H1 (cell line): ENCODE results near the gene RIPK4. TPM values are rescaled to one million over a fixed set of nuclear protein-coding genes. Genes with fewer than 3 reads are reported as not detected.

ENCODE experiments used
- TCF12 ChIP-seq: IDR thresholded peaks from 2 replicates; pipeline ENCODE4 v1.6.1; 2011; ENCODE audit warnings: low read depth, mild to moderate bottlenecking, low read length
- polyA plus RNA-seq, 7 experiments: library from polyadenylated mRNA; depleted of rRNA in 3 of 7; stranded (reverse) in 5 of 7; unstranded in 2 of 7; fragments of >200 nt in 5 of 7; fragments of 200-250 nt in 2 of 7; gene quantifications; 1 replicate in 5 of 7; 2 replicates in 1 of 7; 4 replicates in 1 of 7; pipeline versions ENCODE4 v1.2.1 to v1.2.3, GENCODE V29; 2011 to 2013; ENCODE audit warnings: missing spikeins in 2 of 7, mixed read lengths in 2 of 7
- total RNA-seq: library from RNA; stranded (reverse); fragmentation: NEBNext Ultra II Directional; extraction: Animal tissue kit (Norgen Biotek cat#: 25700); gene quantifications from 2 replicates; pipeline ENCODE4 v1.2.1, GENCODE V29; 2021
- TF ChIP-seq, protein P1 (sequence below): fragments of 300-600 bp; sonication (generic); IDR thresholded peaks from 2 replicates; pipeline ENCODE4 v1.7.1; 2012; ENCODE audit warnings: low read length, moderate library complexity, mild to moderate bottlenecking, inconsistent platforms; ENCODE audit not compliant: insufficient replicate concordance

The RIPK4 gene
- total and polyA plus RNA-seq, 2 of the 8 experiments (the other 6 are each of a cell fraction or from before 2014, with no cell fraction given), result 2.7 to 5.6 TPM

GRCh38 chr21:41720250-41720649 is 46.6 kb downstream of the RIPK4 start (continued):
- TF ChIP-seq, protein P1, sequence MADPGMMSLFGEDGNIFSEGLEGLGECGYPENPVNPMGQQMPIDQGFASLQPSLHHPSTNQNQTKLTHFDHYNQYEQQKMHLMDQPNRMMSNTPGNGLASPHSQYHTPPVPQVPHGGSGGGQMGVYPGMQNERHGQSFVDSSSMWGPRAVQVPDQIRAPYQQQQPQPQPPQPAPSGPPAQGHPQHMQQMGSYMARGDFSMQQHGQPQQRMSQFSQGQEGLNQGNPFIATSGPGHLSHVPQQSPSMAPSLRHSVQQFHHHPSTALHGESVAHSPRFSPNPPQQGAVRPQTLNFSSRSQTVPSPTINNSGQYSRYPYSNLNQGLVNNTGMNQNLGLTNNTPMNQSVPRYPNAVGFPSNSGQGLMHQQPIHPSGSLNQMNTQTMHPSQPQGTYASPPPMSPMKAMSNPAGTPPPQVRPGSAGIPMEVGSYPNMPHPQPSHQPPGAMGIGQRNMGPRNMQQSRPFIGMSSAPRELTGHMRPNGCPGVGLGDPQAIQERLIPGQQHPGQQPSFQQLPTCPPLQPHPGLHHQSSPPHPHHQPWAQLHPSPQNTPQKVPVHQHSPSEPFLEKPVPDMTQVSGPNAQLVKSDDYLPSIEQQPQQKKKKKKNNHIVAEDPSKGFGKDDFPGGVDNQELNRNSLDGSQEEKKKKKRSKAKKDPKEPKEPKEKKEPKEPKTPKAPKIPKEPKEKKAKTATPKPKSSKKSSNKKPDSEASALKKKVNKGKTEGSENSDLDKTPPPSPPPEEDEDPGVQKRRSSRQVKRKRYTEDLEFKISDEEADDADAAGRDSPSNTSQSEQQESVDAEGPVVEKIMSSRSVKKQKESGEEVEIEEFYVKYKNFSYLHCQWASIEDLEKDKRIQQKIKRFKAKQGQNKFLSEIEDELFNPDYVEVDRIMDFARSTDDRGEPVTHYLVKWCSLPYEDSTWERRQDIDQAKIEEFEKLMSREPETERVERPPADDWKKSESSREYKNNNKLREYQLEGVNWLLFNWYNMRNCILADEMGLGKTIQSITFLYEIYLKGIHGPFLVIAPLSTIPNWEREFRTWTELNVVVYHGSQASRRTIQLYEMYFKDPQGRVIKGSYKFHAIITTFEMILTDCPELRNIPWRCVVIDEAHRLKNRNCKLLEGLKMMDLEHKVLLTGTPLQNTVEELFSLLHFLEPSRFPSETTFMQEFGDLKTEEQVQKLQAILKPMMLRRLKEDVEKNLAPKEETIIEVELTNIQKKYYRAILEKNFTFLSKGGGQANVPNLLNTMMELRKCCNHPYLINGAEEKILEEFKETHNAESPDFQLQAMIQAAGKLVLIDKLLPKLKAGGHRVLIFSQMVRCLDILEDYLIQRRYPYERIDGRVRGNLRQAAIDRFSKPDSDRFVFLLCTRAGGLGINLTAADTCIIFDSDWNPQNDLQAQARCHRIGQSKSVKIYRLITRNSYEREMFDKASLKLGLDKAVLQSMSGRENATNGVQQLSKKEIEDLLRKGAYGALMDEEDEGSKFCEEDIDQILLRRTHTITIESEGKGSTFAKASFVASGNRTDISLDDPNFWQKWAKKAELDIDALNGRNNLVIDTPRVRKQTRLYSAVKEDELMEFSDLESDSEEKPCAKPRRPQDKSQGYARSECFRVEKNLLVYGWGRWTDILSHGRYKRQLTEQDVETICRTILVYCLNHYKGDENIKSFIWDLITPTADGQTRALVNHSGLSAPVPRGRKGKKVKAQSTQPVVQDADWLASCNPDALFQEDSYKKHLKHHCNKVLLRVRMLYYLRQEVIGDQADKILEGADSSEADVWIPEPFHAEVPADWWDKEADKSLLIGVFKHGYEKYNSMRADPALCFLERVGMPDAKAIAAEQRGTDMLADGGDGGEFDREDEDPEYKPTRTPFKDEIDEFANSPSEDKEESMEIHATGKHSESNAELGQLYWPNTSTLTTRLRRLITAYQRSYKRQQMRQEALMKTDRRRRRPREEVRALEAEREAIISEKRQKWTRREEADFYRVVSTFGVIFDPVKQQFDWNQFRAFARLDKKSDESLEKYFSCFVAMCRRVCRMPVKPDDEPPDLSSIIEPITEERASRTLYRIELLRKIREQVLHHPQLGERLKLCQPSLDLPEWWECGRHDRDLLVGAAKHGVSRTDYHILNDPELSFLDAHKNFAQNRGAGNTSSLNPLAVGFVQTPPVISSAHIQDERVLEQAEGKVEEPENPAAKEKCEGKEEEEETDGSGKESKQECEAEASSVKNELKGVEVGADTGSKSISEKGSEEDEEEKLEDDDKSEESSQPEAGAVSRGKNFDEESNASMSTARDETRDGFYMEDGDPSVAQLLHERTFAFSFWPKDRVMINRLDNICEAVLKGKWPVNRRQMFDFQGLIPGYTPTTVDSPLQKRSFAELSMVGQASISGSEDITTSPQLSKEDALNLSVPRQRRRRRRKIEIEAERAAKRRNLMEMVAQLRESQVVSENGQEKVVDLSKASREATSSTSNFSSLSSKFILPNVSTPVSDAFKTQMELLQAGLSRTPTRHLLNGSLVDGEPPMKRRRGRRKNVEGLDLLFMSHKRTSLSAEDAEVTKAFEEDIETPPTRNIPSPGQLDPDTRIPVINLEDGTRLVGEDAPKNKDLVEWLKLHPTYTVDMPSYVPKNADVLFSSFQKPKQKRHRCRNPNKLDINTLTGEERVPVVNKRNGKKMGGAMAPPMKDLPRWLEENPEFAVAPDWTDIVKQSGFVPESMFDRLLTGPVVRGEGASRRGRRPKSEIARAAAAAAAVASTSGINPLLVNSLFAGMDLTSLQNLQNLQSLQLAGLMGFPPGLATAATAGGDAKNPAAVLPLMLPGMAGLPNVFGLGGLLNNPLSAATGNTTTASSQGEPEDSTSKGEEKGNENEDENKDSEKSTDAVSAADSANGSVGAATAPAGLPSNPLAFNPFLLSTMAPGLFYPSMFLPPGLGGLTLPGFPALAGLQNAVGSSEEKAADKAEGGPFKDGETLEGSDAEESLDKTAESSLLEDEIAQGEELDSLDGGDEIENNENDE, result no peak
- no peak for TF ChIP-seq TCF12
